HepG2 (cell line): ENCODE data around the gene NHERF2. TPM values are rescaled to one million over a fixed set of nuclear protein-coding genes. Genes with fewer than 3 reads are reported as not detected.

Experiments
- CSRNP1 ChIP-seq: sonication (generic); formaldehyde crosslinking; IDR thresholded peaks from 2 replicates; pipeline ENCODE4 v1.8.1; 2023; ENCODE audit warnings: mild to moderate bottlenecking, missing genetic modification reagents
- DMAP1 ChIP-seq: IDR thresholded peaks from 2 replicates; pipeline ENCODE4 v1.6.1; 2016
- EZH2 ChIP-seq: conservative IDR thresholded peaks from 2 replicates; pipeline ENCODE4 v1.6.1; 2012; ENCODE audit warnings: mild to moderate bottlenecking, low read depth, low read length, moderate library complexity
- RAD51 ChIP-seq: fragments of 450-650 bp; IDR thresholded peaks from 2 replicates; pipeline ENCODE4 v1.6.1; 2016; ENCODE audit warnings: borderline replicate concordance
- REPIN1 ChIP-seq: sonication (generic); formaldehyde crosslinking; IDR thresholded peaks from 2 replicates; pipeline ENCODE4 v1.8.0; 2022; ENCODE audit warnings: missing genetic modification reagents, low read depth, mild to moderate bottlenecking, borderline replicate concordance
- SCMH1 ChIP-seq: sonication (generic); formaldehyde crosslinking; IDR thresholded peaks from 2 replicates; pipeline ENCODE4 v1.9.0; 2021; ENCODE audit warnings: missing genetic modification reagents, mild to moderate bottlenecking, borderline replicate concordance
- ZNF280B ChIP-seq: sonication (generic); formaldehyde crosslinking; IDR thresholded peaks from 2 replicates; pipeline ENCODE4 v1.5.0; 2020; ENCODE audit warnings: missing genetic modification reagents, mild to moderate bottlenecking, borderline replicate concordance
- ZNF513 ChIP-seq: sonication (generic); formaldehyde crosslinking; conservative IDR thresholded peaks from 2 replicates; pipeline ENCODE4 v1.5.0; 2020; ENCODE audit warnings: missing genetic modification reagents
- ZNF557 ChIP-seq: sonication (generic); formaldehyde crosslinking; IDR thresholded peaks from 2 replicates; pipeline ENCODE4 v1.4.0; 2020; ENCODE audit warnings: missing genetic modification reagents
- ZNF615 ChIP-seq: sonication (generic); formaldehyde crosslinking; IDR thresholded peaks from 2 replicates; pipeline ENCODE4 v1.5.0; 2020; ENCODE audit warnings: mild to moderate bottlenecking, missing genetic modification reagents, borderline replicate concordance
- ZSCAN30 ChIP-seq: sonication (generic); formaldehyde crosslinking; IDR thresholded peaks from 2 replicates; pipeline ENCODE4 v1.5.0; 2020; ENCODE audit warnings: mild to moderate bottlenecking, missing genetic modification reagents
- polyA plus RNA-seq, 8 experiments: library from polyadenylated mRNA; depleted of rRNA in 3 of 8; stranded (reverse) in 7 of 8; unstranded in 1 of 8; fragments of >200 nt; fragmentation: Illumina TruSeq in 4 of 8; extraction: Trizol in 4 of 8; gene quantifications; 2 replicates each; pipeline versions ENCODE4 v1.2.1 to v1.2.3, GENCODE V29; 2011 to 2016; ENCODE audit warnings: low read depth in 4 of 8, missing spikeins in 1 of 8, mixed read lengths in 1 of 8; ENCODE audit not compliant: insufficient read depth in 1 of 8
- total RNA-seq, 5 experiments: library from RNA; depleted of rRNA; stranded (reverse); fragments of >200 nt; fragmentation: Illumina TruSeq; extraction: Trizol; gene quantifications; 2 replicates each; pipeline ENCODE4 v1.2.3, GENCODE V29; 2016; ENCODE audit warnings: low read depth in 1 of 5
- TF ChIP-seq, protein P1 (sequence below): sonication (generic); formaldehyde crosslinking; IDR thresholded peaks from 2 replicates; pipeline ENCODE4 v1.5.0; 2020; ENCODE audit warnings: missing genetic modification reagents
- TF ChIP-seq, protein P2 (sequence below): sonication (generic); formaldehyde crosslinking; IDR thresholded peaks from 2 replicates; pipeline ENCODE4 v1.4.0; 2020; ENCODE audit warnings: missing genetic modification reagents, mild to moderate bottlenecking, borderline replicate concordance
- TF ChIP-seq, protein P3 (sequence below): sonication (generic); formaldehyde crosslinking; IDR thresholded peaks from 2 replicates; pipeline ENCODE4 v1.4.0; 2020; ENCODE audit warnings: mild to moderate bottlenecking, missing genetic modification reagents, borderline replicate concordance
- TF ChIP-seq, protein P4 (sequence below): sonication (generic); formaldehyde crosslinking; IDR thresholded peaks from 2 replicates; pipeline ENCODE4 v1.9.0; 2022; ENCODE audit warnings: low read depth, missing genetic modification reagents

NHERF2 gene
- total and polyA plus RNA-seq, 2 of the 13 experiments (the other 11 are each of a cell fraction or from before 2014, with no cell fraction given) = 23.7 to 39.3 TPM

- TF ChIP-seq, protein P1, sequence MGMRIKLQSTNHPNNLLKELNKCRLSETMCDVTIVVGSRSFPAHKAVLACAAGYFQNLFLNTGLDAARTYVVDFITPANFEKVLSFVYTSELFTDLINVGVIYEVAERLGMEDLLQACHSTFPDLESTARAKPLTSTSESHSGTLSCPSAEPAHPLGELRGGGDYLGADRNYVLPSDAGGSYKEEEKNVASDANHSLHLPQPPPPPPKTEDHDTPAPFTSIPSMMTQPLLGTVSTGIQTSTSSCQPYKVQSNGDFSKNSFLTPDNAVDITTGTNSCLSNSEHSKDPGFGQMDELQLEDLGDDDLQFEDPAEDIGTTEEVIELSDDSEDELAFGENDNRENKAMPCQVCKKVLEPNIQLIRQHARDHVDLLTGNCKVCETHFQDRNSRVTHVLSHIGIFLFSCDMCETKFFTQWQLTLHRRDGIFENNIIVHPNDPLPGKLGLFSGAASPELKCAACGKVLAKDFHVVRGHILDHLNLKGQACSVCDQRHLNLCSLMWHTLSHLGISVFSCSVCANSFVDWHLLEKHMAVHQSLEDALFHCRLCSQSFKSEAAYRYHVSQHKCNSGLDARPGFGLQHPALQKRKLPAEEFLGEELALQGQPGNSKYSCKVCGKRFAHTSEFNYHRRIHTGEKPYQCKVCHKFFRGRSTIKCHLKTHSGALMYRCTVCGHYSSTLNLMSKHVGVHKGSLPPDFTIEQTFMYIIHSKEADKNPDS (CRISPR knock-in tag) = no peak; the same call in 1 of the 2 replicates
- TF ChIP-seq, protein P2, sequence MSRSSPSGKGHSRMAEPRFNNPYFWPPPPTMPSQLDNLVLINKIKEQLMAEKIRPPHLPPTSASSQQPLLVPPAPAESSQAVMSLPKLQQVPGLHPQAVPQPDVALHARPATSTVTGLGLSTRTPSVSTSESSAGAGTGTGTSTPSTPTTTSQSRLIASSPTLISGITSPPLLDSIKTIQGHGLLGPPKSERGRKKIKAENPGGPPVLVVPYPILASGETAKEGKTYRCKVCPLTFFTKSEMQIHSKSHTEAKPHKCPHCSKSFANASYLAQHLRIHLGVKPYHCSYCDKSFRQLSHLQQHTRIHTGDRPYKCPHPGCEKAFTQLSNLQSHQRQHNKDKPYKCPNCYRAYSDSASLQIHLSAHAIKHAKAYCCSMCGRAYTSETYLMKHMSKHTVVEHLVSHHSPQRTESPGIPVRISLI (CRISPR knock-in tag) = no peak; the same call in 1 of the 2 replicates
- TF ChIP-seq EZH2 (no peak), ZNF280B (CRISPR knock-in tag) (peak; percentile 48; the same call in 1 of the 2 replicates), REPIN1 (CRISPR knock-in tag) (0 out of 2 replicates have a peak, but pooled peaks have one; percentile 59), RAD51 (peak; percentile 96), ZSCAN30 (CRISPR knock-in tag) (no peak), DMAP1 (CRISPR knock-in tag) (peak; percentile 75; the same call in 1 of the 2 replicates), ZNF513 (CRISPR knock-in tag) (no peak), ZNF615 (CRISPR knock-in tag) (no peak), CSRNP1 (peak; percentile 56; the same call in 1 of the 2 replicates), ZNF557 (CRISPR knock-in tag) (no peak), SCMH1 (CRISPR knock-in tag) (no peak)
- TF ChIP-seq, protein P3, sequence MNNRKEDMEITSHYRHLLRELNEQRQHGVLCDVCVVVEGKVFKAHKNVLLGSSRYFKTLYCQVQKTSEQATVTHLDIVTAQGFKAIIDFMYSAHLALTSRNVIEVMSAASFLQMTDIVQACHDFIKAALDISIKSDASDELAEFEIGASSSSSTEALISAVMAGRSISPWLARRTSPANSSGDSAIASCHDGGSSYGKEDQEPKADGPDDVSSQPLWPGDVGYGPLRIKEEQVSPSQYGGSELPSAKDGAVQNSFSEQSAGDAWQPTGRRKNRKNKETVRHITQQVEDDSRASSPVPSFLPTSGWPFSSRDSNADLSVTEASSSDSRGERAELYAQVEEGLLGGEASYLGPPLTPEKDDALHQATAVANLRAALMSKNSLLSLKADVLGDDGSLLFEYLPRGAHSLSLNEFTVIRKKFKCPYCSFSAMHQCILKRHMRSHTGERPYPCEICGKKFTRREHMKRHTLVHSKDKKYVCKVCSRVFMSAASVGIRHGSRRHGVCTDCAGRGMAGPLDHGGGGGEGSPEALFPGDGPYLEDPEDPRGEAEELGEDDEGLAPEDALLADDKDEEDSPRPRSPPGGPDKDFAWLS = no peak
- TF ChIP-seq, protein P4, sequence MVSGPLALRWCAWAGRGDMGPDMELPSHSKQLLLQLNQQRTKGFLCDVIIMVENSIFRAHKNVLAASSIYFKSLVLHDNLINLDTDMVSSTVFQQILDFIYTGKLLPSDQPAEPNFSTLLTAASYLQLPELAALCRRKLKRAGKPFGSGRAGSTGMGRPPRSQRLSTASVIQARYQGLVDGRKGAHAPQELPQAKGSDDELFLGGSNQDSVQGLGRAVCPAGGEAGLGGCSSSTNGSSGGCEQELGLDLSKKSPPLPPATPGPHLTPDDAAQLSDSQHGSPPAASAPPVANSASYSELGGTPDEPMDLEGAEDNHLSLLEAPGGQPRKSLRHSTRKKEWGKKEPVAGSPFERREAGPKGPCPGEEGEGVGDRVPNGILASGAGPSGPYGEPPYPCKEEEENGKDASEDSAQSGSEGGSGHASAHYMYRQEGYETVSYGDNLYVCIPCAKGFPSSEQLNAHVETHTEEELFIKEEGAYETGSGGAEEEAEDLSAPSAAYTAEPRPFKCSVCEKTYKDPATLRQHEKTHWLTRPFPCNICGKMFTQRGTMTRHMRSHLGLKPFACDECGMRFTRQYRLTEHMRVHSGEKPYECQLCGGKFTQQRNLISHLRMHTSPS (CRISPR knock-in tag) = peak; percentile 74; the same call in 1 of the 2 replicates
These were observed 20.8 kb downstream of the NHERF2 start, which contains the start of the genes NTHL1 and TSC2 (continued) for GRCh38 chr16:2047330-2048115.
